RWPE1 (cell line): Measurements from ENCODE around the gene TNFAIP8.

Experiments
- CTCF ChIA-PET: fragments of 350-600 bp; sonication (Branson Sonifier 250); formaldehyde crosslinking; extraction: SDS; loops from one replicate; lab custom pipeline; 2021; lab: Yijun Ruan, JAX
- POLR2A ChIA-PET: fragments of 400-600 bp; formaldehyde crosslinking; extraction: SDS; loops from one replicate; lab custom pipeline; 2020; ENCODE audit warnings: antibody characterized with exemption; ENCODE audit not compliant: low non-redundant PET; lab: Yijun Ruan, JAX
- DNase-seq: peaks from one replicate; pipeline ENCODE4 v3.0.0; 2012; ENCODE audit warnings: low spot score
- H3K27ac ChIP-seq: fragments of 450-650 bp; 2 replicates; pipeline ENCODE4 v1.5.1; 2017
- CTCF ChIP-seq: fragments of 450-650 bp; conservative IDR thresholded peaks from 2 replicates; pipeline ENCODE4 v1.5.1; 2017; ENCODE audit warnings: low read depth, mild to moderate bottlenecking

The TNFAIP8 gene

GRCh38 chr5:119346394-119346793 is 9.4 kb upstream of the TNFAIP8 start:
- no peak overlapping the region for H3K27ac ChIP-seq
- no peak for TF ChIP-seq CTCF
- ChIA-PET POLR2A (interaction anchor here (0.6 kb wide), 2 partner anchors 22 to 67 kb away, joined by 3 to 4 read pairs; no protein-coding TSS in a partner anchor), CTCF (interaction anchor here (1.8 kb wide), 1 partner anchor 12 kb away, joined by 10 read pairs; no protein-coding TSS in a partner anchor)
- DNase-seq: no peak

GRCh38 chr5:119347574-119347973 is 8.2 kb upstream of the TNFAIP8 start:
- POLR2A ChIA-PET: no interaction called here
- no peak for DNase-seq
- no peak for TF ChIP-seq CTCF
- CTCF ChIA-PET: no interaction called here
- H3K27ac ChIP-seq: no peak overlapping the region

GRCh38 chr5:119347991-119348390 is 7.8 kb upstream of the TNFAIP8 start:
- H3K27ac ChIP-seq: no peak overlapping the region
- no peak for DNase-seq
- ChIA-PET POLR2A (no interaction called here), CTCF (no interaction called here)
- no peak for TF ChIP-seq CTCF

- H3K27ac ChIP-seq: no peak overlapping the region
- no peak for DNase-seq
- ChIA-PET CTCF (no interaction called here), POLR2A (no interaction called here)
- no peak for TF ChIP-seq CTCF
These were observed 2.6 kb upstream of the TNFAIP8 start for GRCh38 chr5:119353213-119353612.

GRCh38 chr5:119353686-119354366 is 2.0 kb upstream of the TNFAIP8 start:
- POLR2A ChIA-PET: no interaction called here
- no peak for TF ChIP-seq CTCF
- CTCF ChIA-PET: no interaction called here
- DNase-seq: no peak
- H3K27ac ChIP-seq: no peak overlapping the region

- DNase-seq: no peak
- CTCF ChIA-PET: interaction anchor here (0.7 to 2.5 kb wide), 2 partner anchors 27 to 58 kb away, joined by 3 to 9 read pairs; no protein-coding TSS in a partner anchor
- H3K27ac ChIP-seq: peak overlapping the region; percentile 87
- no peak for TF ChIP-seq CTCF
- POLR2A ChIA-PET: interaction anchor here (0.6 kb wide), 1 partner anchor 136 kb away, joined by 3 read pairs; no protein-coding TSS in a partner anchor
These were observed 1.1 kb upstream of the TNFAIP8 start for GRCh38 chr5:119354537-119355243.
